Activated CD8-positive, alpha-beta memory T cell treated with anti-CD3 and anti-CD28 coated beads, Interleukin-2, amount 50 U/mL, for 48 hours (primary cell): ENCODE results near the gene CASK.

Experiments
- DNase-seq: peaks from one replicate; pipeline ENCODE4 v3.0.0-alpha.2; 2020

CASK gene

DNA sequence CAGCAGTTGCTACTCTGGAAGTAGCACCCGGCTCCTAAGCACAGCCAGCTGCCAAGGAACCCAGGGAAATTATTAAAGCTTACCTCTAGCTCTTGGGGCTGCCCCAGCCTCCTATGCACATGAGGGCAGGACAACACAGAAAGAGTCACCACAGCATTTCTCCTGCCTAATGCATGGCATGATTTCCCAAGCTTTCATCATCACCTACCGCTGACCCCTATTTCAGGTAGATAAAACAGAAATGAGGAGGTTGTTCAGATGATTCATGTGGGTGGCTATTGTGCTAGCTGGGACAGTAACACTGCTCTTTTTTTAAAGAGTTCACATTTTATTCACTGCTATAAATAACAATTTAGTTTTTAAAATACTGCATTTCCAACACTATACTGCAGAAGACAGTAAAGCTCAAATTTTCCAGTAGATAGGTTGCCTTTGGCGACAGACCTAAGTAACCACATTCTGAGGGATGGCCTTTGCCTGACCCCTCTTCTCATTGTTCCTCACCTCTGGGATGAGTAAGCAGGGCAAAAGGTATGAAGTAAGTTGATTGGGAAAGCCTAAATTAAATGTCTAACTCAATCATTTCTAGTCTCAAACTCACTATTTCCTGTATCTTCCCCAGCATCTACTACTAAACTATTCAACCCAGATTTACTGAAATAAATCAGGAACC lies 16.7 kb downstream of the CASK start:
- DNase-seq, result no peak

DNA sequence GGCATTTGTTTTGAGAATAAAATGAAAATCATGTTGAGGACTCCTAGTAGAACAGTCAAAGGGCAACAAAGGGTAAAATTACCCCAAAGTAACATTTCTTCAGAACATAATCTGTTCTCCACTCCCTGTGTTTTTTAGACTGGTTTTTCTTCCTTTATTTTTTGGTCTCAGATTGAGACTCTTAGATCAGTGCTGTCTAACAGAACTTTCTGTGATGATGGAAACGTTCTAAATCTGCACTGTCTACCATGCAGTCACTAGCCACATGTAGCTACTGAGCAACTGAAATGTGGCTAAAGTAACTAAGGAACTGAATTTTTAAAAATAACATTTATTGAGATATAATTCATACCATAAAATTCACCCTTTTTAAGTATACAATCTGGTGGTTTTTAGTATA lies 19.8 kb downstream of the CASK start:
- DNase-seq, result no peak

DNA sequence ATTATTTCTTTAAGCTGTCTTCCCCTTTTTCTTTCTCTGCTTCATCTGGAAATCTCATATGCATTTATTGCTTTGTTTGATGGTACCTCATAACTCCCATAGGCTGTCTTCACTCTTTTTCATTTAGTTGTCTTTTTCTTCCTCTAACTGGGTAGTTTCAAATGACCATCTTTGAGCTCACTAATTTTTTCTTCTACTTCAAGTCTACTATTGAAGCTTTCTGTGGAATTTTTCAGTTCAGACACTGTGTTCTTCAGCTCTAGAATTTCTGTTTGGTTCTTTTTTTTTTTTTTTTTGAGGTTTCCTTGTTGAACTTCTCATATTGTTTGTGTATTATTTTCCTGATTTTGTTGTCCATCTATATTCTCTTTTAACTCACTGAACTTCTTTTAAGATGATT lies 23.0 kb downstream of the CASK start:
- no peak for DNase-seq

DNA sequence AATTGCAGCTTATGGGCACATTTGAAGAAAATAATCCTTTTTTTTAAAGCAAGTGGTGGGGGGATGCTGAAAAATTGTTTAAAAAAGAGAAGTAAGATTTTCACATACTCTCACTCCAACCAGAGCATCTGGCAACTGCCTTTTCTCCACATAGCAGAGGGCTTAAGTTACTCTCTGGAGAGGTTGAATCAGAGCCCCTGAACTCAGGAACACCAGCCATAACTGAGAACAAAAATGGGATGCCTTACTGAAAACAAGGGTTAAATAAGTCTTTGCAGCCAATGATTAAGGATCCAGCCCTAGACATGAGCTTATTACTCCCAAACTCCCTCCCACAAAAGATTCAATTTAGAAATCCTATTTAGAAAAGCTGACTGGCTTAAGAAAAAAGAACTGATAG lies 27.5 kb downstream of the CASK start:
- DNase-seq, result no peak

DNA sequence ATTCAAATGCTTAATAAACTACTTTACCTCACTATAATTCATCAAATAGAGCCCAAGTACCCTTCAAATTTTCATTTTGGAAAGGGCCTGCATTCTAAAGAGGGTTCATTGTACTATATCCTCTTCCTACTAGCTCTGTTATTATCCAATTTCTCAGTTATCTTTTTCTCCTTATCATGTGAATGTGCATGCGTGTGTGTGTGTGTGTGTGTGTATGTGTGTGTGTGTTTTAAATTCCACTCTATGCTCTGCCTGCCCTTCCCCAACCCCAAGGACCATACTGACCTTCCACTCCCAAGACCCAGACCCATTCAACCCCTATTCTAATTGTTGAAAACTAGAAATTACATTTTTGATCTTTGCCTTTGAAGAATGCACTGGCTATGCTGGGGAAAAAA lies 33.3 kb downstream of the CASK start:
- DNase-seq, result no peak

DNA sequence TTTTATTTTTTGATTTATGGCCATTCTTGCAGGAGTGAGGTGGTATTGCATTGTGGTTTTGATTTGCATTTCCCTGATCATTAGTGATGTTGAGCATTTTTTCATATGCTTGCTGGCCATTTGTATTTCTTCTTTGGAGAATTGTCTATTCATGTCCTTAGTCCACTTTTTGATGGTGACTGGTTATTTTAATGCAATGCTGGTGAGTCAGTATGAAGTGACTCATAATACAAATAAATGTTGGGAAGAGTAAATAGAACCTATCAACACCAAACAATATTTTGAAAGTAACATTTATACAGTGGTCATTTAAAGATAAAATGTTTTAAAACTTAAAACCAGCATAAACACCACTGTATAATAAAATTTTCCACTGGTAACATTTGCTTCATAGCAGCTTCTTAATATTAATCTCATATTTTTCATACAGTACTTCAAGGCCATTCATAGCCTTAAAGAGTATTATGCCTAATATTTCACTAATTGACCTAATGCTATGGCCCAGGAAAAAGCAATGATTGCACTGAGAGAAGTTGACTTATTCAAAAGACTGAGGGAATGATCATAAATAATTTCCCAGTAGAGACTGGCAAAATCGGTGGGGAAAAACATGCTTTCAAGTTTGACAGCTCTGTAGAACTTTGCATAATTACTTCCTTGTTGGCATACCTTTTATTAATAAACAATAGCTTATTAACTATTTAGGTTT lies 33.9 kb downstream of the CASK start:
- no peak for DNase-seq

DNA sequence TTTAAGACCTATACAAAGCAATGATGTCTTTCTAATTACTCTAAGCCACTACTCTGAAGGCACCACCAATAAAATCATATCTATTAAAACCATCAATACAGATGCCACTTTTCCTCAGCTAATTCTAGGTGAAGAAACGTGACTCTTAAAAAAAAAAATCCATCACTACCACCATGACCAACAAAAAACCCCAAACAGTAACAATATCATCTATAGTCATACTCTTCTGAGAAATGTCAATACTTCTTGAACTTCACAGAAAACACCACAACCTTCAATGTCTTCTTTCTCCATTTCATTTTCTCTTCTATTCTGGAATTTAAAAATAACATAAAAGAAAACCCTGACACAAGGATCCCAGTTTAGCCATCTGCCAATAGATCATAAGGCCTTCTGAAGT lies 35.7 kb downstream of the CASK start:
- DNase-seq, result no peak

DNA sequence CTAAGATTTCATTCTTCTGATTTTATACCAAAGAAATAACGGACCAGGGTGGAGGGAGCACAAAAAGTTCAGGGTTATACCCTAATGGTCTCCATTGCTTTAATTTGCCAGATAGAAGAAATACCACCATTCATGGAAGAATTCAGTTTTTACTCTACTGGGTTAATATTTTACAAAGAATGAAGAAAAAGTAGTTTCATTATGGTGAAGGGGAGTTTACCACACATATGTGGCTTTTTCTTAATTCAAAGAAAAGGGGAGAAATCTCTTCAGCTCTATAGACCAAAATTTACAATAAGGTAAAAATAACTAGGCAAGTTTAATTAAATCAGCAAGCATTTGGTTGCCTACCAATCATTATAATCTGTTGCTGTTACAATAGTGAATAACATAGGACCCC lies 37.6 kb downstream of the CASK start:
- DNase-seq, result no peak

DNA sequence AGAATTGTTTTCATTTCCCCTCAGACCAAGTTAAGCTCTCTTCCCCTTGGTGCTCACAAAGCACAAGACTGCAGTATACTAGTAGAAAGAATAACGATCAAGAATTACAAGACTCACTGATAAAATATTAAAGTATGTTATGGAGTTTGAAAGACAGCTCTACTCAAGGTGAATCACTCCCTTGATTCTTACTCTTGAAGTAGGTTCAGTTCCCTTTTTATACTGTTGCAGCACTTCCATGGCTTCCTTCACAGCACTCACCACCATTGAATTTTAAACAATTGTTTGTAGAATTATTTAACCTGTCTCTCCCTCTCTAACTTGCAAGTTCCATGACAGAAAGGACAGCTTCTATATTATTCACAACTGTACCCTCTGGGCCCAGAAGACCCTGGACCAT lies 42.2 kb downstream of the CASK start:
- DNase-seq, result no peak

DNA sequence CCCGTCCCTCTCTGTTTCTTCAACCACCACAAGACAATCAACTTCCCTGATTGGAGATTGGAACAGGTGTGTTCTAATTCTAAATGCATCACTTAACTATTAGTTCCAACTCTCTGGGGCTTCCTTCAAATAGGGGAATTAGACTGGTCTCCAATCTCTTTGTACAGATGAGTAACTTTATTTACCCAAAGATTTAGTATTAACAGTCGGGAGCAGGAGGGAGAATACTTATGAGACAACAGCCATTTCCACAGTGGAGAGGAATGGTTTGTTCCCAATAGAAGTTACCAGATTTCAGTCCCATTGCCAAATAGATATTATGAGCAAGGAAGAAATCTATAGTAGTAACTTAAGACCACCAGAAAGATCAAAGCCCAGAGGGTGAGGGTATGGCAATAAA lies 46.2 kb downstream of the CASK start:
- DNase-seq, result no peak

DNA sequence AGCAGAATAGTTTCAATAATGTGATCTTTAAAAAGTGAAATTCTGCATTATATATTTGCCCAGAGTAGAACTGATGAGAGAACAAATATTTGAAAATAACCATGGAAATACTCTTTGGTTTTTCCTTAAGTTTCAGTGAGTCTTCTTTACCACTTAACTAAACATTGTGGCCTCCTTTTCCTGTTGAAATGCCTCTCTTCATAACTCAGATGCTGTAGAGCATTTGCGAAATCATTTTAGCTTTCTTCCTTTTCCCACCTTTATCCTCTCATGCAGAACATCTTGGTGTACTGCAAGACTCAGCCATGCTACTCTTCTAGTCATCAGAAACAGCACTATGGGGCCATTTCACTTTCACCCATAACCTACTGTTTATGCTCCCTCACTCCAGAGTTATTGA lies 48.2 kb downstream of the CASK start:
- no peak for DNase-seq

DNA sequence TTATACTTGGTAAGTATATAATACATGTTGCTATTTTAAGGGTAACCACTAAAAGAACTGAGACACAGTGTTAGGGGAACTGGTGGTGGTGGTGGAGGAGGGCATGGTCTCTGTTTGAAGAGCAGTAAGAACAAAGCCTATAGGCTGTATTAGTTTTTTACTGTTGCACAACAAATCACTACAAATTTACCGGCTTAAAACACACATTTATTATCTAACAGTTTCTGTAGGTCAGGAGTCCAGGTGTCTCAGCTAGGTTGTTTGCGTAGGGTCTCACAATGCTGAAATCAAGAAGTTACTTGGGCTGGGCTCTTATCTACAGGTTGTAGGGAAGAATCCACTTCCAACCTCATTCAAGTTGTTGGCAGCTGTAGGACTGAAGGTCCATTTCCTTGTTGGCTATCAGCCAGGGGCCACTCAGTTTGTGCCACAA lies 52.6 kb downstream of the CASK start:
- no peak for DNase-seq

DNA sequence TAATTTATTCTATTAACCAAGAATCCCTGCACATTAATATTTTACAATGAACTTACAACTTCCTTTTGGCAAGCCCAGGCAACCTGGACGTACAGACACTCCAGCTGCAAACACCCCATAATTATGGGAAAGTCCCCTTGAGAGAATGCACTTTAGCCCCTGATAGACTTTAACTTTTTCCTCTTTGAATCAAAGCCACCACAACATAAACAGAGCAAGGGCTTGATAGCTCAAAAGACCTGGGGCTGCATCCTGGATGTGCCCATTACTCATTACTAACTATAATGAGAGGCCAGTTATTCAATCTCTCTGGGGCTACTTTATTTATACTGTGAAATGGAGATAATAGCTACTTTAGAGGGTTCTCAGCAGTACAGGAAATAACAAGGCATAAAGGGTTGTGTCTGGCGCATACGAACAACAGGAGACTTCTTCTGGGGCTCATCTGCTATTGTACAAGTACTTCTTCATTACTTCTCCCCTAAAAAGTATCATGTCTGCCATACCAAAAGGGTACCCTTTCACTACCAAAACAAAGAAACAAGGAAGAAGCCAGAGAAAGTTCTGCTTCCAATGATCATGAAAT lies 54.9 kb downstream of the CASK start:
- DNase-seq, result no peak

DNA sequence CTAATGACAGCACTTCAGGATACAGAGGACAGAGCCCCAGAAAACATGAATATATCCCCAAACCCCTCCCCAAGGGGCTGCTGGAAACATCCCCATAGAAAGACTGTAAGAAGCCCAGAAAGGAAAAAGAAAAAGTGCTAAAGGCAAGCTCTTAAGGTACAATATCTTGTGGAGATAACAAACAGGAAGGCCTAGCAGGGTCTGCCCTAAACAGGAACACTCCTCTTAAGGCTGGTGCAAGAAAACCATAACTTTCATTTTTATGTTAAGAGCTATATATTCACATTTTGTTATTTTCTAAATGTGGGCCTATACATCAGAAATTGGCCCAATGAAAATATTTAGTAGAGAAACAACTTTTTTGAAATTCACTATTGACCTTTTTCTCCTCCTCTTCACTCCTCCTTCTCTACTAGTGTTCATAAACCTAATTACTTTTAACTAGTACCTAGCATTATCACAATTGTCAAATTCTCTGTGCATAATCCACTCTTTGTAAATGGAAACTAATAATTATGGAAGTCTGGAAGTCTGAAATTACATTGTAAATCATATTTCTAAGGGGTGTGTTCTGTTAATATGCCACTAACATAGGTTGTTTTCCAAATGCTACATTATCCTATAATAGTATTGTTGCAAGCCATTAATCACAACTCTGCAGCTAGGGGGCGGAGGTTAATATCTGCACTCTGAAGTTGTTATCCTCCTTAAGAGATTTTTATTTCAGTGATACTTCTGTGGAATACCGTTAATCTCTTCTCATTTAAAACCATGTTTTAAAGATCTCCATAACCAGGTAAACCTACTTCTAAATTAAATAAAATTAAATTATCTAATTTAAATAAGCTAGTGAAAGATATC lies 59.8 kb downstream of the CASK start:
- DNase-seq, result no peak

DNA sequence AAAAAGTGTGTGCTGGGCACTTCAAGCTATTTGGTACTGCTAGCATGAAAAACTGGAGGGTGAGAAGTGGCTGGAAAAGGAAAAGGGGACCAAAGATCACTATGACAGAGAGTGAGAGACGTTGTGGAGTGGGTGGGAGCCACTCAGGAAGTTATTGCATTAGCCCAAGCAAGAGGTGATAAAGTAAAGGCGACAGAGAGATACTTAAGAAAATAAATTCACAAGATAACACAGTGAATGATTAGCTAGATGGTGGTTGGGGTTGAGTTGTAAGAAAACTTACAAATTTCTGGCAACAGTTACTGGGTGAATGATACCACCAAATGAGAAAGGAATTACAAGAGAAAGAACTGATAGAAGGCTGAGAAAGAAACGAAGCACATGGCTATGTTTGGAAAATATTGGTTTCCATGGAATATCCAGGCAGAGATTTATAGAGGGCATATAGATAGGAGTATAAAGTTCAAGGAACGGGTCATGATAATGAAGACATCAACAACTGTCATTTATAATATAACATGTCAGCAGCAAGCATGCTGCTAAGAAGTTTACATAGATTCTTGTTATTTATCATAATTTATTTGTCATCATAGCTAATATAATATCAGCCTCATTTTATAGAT lies 60.7 kb downstream of the CASK start:
- DNase-seq, result no peak

DNA sequence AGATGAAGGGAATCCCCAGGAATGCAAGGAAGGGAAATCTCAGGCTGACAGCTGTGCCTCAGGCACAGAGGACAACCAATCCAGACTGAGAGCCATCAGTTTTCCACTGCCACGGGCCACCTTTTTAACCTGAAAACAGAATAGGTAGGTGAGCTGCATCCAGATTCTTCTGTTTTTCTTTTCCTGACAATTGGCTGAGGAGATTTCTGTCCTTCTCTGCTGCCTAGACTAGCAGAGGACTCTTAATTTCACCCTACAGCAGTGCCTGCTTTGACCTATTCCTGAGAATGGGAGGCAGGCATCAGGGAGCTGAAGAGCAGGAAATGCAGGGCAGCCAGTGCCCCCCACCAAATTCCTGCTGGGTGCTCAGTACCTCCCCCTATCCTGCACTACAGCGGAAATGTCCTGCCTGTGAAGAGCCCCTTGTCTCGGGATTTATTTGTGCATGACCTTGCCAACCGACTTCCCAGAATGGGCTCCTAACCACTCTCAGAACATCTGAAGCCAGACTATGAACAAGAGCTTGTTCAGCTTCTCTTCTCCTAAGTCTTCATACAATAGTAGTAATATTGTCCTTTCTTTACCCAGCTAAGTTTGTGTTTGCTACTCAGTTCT lies 65.1 kb downstream of the CASK start:
- DNase-seq, result no peak

DNA sequence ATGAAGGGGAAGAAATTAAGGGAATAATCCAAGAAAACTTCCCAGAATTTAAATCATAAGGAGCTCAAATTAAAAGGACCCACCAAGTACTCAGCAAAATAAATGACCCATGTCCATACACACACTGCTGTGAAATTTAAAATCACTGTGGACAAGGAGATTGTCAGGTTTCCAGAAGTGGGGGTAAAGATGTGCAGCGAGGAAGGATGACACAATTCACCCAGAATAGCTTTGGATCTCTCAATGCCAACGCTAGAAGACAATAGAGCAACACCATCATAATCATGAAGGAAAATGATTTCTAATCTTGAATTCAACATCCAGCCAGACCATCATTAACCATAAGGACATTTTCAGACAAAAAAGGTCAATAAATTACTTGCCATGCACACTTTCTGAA lies 65.7 kb downstream of the CASK start:
- no peak for DNase-seq

DNA sequence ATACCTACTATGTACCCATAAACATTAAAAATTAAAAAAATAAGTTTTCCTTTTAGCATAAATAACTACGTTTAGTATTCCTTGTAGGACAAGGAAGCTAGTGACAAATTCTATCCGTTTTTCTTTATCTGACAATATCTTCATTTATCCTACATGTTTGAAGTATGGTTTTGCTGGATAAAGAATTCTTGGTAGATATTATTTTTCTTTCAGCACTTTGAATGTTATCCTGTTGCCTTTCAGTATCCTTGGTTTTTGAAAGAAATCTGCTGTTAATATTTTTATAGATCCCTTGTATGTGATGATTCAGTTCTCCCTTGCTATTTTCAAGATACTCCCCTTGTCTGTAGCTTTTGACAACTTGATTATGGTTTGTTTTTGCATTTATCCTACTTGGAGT lies 76.6 kb downstream of the CASK start:
- DNase-seq, result no peak

DNA sequence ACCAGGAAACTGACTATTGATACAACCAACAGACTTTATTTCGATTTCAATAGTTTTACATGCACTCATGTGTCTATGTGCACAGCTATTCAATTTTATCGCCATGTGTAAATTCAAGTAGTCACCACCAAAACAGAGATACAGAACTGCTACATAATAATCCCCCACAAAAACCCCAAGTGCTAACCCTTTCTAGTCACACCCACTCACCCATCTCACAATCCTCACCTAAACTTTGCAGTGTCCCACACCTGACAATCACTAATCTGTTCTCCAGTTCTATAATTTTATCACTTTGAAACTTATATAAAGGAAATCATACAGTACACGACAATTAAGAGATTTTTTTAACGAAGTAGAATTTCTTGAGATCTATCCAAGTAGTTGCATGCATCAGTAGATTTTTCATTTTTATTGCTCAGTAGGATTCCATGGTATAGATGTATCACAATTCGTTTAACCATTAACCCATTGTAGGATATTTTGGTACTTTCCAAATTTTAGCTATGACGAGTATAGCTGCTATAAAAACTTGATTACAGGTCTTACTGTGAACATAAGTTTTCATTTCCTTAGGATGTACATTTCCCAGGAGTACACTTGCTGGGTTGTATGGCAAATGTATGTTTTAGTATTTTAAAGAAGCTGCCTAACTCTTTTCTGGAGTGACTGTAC lies 85.9 kb downstream of the CASK start:
- no peak for DNase-seq

DNA sequence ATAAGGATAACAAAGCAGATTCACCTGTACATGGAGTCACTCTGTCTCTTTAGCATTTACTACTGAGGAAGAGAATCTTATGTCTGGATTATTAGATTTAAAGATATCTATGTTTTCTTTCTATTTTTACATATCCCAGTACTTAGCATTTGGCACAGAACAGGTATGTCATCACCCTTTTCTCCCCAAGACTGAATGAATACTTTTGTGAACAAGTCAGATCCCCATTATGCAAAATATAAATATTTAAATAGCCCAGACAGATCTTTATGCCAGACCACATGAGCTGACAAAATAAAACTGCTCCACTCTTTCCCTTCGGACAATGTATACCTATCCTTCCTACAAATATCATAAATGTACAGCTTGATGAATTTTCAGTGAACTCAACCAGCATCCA lies 94.5 kb downstream of the CASK start:
- DNase-seq, result no peak

DNA sequence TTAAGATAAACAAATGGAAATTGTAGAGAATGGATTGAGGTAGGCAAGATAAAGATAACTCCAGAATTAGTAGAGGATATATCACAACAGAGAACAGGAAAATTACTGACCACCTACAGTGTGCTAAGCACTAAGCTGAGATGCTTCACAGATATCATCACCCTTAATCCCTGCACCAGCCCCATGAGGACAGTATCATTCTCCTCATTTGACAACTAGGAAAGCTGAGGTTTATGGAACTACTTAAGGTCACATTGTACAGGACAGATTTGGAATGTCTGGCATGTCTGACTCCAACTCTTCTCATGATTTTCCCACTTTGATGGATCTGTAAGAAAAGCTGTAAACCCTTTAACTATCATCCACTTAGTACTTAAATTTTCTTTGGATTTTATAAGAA lies 95.5 kb downstream of the CASK start:
- no peak for DNase-seq

DNA sequence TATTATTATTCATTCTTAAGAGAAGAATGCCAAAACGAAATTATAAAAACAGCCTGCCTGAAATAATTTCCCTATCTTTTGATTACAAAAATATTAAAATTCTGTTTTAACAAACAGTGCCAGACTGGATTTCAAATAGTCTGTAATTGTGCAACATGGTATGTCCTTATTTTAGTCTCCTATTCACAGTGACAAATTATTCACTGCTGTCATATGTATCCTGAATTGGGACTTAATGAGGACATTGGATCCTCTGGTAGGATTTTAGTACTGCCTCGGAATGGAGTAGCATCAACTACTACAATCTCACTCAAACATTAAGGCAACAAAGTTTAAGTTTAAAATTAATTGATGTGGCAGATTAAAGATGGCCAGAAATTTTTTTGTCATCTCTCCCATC lies 97.6 kb downstream of the CASK start:
- no peak for DNase-seq
